ENCODE data around the gene MRM1. TPM values are rescaled to one million over a fixed set of nuclear protein-coding genes. Genes with fewer than 3 reads are reported as not detected.
A peak's percentile ranks its signal among the peaks of the same experiment; 100 is the strongest.

MRM1 gene
- total and polyA plus RNA-seq, 9 of the 15 experiments (the other 6 are each of a cell fraction or from before 2014, with no cell fraction given): 0.61 to 28.4 (median 21.5) TPM

DNA sequence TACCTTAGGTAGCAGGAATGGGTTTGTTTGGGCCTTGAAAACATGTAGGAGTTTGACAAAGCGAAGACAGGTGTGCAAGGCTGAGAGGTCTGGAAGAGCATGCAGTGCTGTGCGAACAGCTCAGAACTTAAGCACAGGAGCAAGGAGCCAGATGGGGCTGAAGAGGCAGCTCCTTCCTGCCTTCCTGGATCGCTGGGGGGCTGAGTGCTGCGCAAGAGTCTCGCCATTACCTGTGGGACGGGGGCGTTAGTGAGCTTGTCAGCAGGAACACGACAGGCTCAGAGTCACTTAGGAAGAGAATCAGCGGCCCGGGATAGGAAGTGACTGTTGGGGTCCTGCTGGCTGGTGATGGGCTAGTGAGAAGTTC is 464 bp upstream of the MRM1 start (continued):
- TF ChIP-seq, protein P1, sequence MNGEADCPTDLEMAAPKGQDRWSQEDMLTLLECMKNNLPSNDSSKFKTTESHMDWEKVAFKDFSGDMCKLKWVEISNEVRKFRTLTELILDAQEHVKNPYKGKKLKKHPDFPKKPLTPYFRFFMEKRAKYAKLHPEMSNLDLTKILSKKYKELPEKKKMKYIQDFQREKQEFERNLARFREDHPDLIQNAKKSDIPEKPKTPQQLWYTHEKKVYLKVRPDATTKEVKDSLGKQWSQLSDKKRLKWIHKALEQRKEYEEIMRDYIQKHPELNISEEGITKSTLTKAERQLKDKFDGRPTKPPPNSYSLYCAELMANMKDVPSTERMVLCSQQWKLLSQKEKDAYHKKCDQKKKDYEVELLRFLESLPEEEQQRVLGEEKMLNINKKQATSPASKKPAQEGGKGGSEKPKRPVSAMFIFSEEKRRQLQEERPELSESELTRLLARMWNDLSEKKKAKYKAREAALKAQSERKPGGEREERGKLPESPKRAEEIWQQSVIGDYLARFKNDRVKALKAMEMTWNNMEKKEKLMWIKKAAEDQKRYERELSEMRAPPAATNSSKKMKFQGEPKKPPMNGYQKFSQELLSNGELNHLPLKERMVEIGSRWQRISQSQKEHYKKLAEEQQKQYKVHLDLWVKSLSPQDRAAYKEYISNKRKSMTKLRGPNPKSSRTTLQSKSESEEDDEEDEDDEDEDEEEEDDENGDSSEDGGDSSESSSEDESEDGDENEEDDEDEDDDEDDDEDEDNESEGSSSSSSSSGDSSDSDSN (IDR thresholded peaks at IDR 0.05; ENCODE audit: borderline replicate concordance in 1 of 2, low read depth in 2 of 2, low read length in 2 of 2): 0 out of 4 replicates have a peak, but pooled peaks of 1 of the 2 experiments have one; percentile 11
- 0 out of 2 replicates have a peak, but pooled peaks have one; percentile 56 for TF ChIP-seq HDGF (IDR thresholded peaks at IDR 0.05)
- no peak for TF ChIP-seq ZNF696 (CRISPR knock-in tag; conservative IDR thresholded peaks at IDR 0.05)

DNA sequence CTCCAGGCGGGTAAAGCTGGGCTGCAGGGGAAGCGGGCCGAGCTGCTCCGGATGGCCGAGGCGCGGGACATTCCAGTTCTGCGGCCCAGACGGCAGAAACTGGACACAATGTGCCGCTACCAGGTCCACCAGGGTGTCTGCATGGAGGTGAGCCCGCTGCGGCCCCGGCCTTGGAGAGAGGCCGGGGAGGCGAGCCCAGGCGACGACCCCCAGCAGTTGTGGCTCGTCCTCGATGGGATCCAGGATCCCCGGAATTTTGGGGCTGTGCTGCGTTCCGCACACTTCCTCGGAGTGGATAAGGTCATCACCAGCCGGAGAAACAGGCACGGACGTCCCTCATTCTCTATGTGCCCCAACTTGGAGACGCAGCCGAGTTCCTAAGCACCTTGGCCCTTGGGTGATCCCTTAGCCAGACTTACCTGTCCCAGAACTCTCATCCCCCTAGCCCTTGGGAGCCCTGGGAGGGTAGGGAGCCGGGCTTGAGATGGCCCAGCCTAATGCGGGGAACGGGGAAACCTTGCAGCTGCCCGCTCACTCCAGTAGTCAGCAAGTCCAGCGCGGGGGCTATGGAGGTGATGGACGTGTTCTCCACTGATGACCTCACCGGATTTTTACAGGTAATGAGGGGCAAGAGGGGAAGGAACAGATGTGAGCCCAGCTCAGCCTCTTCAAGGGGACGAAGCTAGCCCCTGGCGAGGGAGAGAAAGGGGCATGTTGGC is 806 bp downstream of the MRM1 start:
- Histone ChIP-seq H4K20me1 (replicated peaks; ENCODE audit: control insufficient read depth, insufficient read depth, low read length) (0 out of 2 replicates have a peak, but pooled peaks cover 3% of the 10 kb centered on the region), H3K27me3 (ENCODE audit: control insufficient read depth in 2 of 2, insufficient read depth in 2 of 2, low read length in 2 of 2) (no peaks in the 10 kb centered on the region), H3K9me3 (replicated peaks; ENCODE audit: control insufficient read depth, insufficient read depth, low read depth, low read length) (no peaks in the 10 kb centered on the region), H3K4me2 (ENCODE audit: insufficient read depth, low read length) (peak overlapping the region; percentile 99), H3K4me3 (peak overlapping the region; percentile 82), H3K36me3 (ENCODE audit: control insufficient read depth, insufficient read depth, low read length) (peaks cover 51% of the 10 kb centered on the region), H3K27ac (ENCODE audit: extremely low read depth, low read depth, low read length) (peak overlapping the region; percentile 98), H3K79me2 (ENCODE audit: control insufficient read depth, insufficient read depth, low read length) (peaks cover 85% of the 10 kb centered on the region), H2AFZ (ENCODE audit: low read depth, low read length) (peak overlapping the region; percentile 95), H3K9ac (ENCODE audit: insufficient read depth in 1 of 2, low read depth in 2 of 2, low read length in 2 of 2) (peak overlapping the region; percentile 91 to 95), H3K4me1 (replicated peaks in 1 of 2; ENCODE audit: control insufficient read depth in 2 of 2, insufficient read depth in 2 of 2, low read length in 2 of 2) (peaks cover 50 to 59% of the 10 kb centered on the region in 2 experiments), H3K9me1 (ENCODE audit: control insufficient read depth, insufficient read depth, low read length) (no peaks in the 10 kb centered on the region)
- POLR2A ChIA-PET: interaction anchor here (0.6 to 3.7 kb wide), 17 partner anchors 10 to 495 kb away, joined by 3 to 32 read pairs (median 3); partner anchors contain the start of genes DHRS11, MYO19 and PIGW
- WGBS (ENCODE audit: insufficient coverage, low coverage, missing lambda C conversion rate): 2% methylated on average over 38 of the region's 38 CpGs
- in situ Hi-C loops (cut with MboI) (no loop called here), intact Hi-C loops (cut with micrococcal nuclease) (loop anchor here (2.0 kb wide), 1 partner anchor 27 kb away; no protein-coding TSS in a partner anchor)
- peak in 2 of 4 experiments; percentile 25 to 43 for DNase-seq (ENCODE audit: extremely low read depth in 1 of 4, low spot score in 3 of 4)
- peak; percentile 23 for ATAC-seq
- CTCF ChIA-PET (ENCODE audit: low intra/inter-chr PET ratio): interaction anchor here (0.7 to 1.3 kb wide), 2 partner anchors 72 to 772 kb away, joined by 3 to 5 read pairs; no protein-coding TSS in a partner anchor
- no TSS peak for BruUV-seq (replicated peaks)
- FAIRE-seq: no peak
- TF ChIP-seq RFX1 (IDR thresholded peaks at IDR 0.05): no peak
- TF ChIP-seq ZC3H8 (IDR thresholded peaks at IDR 0.05): no peak
- no peak for TF ChIP-seq ZSCAN32 (CRISPR knock-in tag; IDR thresholded peaks at IDR 0.05)
- TF ChIP-seq STAT5B (CRISPR knock-in tag; IDR thresholded peaks at IDR 0.05): no peak
- TF ChIP-seq, protein P2, sequence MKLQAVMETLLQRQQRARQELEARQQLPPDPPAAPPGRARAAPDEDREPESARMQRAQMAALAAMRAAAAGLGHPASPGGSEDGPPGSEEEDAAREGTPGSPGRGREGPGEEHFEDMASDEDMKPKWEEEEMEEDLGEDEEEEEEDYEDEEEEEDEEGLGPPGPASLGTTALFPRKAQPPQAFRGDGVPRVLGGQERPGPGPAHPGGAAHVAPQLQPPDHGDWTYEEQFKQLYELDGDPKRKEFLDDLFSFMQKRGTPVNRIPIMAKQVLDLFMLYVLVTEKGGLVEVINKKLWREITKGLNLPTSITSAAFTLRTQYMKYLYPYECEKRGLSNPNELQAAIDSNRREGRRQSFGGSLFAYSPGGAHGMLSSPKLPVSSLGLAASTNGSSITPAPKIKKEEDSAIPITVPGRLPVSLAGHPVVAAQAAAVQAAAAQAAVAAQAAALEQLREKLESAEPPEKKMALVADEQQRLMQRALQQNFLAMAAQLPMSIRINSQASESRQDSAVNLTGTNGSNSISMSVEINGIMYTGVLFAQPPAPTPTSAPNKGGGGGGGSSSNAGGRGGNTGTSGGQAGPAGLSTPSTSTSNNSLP (IDR thresholded peaks at IDR 0.05; ENCODE audit: borderline replicate concordance, low read depth, low read length): no peak
- TF ChIP-seq L3MBTL2 (IDR thresholded peaks at IDR 0.05): no peak
- TF ChIP-seq, protein P3, sequence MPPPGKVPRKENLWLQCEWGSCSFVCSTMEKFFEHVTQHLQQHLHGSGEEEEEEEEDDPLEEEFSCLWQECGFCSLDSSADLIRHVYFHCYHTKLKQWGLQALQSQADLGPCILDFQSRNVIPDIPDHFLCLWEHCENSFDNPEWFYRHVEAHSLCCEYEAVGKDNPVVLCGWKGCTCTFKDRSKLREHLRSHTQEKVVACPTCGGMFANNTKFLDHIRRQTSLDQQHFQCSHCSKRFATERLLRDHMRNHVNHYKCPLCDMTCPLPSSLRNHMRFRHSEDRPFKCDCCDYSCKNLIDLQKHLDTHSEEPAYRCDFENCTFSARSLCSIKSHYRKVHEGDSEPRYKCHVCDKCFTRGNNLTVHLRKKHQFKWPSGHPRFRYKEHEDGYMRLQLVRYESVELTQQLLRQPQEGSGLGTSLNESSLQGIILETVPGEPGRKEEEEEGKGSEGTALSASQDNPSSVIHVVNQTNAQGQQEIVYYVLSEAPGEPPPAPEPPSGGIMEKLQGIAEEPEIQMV (tag; conservative IDR thresholded peaks at IDR 0.05; ENCODE audit: low read depth): no peak
- no peak for TF ChIP-seq SMAD1 (IDR thresholded peaks at IDR 0.05; ENCODE audit: low read depth, low read length, partially characterized antibody)
